Dedifferentiated amniotic fluid mesenchymal stem cell (primary cell): ENCODE results near the gene GNB1L.

Experiments
- DNase-seq: peaks from one replicate; pipeline ENCODE4 v3.0.0-alpha.2; 2016; ENCODE audit errors: extremely low spot score

Gene GNB1L

DNA sequence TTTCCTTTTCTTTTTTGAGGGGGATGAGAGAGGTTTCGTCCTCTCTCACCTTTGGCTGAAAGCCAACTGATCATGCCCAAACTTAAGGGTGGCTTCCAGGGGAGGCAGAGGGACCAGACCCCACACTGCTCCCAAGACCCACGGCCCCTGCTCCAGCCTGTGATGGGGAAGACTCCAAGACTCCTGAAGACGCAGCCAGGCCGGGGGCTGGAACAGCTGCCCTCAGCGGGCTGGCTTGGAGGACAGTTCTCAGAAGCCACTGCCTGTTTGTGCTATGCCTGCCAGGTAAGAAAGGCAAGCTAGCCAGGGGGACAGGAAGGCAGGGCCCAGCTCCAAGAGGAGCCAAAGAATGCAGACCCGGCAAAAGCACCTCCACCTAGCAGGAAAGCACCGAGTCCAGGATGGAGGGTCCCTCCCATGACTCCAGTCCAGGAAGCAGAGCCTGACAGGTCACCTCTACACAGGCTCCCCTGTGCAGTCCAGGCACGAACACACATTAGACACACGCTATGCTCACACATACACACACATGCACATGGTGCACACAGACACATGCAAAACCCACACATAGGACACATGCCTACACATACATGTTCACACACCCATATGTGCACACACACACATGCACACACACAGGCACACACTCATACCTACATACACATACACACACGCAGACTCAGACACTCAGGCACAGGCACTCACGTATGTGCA is 31.3 kb downstream of the GNB1L start:
- DNase-seq = no peak

DNA sequence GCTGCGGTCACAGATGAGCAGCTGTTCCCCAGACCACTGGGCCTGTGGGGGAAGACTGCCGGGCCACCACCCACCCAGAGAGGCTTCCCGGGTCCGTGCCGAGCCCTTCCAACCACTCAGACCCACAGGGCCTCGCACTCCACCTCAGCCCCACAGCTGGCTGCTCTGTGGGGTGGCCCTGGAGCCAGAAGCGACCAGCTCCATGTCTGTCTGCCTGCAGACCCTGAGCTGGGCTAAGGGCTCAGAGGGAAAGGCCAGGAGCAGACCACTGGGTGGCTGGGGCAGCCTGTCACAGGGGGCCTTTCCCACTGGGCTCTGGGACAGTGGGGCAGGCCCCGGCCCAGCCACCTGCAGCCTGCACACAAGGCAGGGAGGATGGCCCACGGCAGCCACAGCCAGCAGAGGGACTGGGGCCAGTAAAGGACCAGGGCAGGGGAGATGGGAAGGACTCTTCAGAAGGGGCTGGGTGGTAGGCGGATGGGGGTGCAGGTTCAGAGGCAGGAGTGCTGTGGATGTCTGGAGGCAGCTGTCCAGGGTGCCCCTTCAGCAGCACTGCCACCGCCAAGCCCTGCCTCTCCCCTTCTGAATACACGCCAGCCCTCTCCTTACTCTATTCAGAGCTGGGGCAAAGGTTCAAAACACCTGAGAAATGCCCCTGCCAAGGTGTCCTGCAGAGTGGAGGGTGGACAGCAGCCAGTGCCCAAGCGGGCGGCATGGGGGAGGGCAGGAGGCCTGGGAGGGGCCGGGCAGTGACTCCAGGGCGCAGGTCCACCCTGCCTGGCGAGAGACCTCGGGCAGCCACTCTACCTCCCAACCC is 32.2 kb downstream of the GNB1L start:
- no peak for DNase-seq

DNA sequence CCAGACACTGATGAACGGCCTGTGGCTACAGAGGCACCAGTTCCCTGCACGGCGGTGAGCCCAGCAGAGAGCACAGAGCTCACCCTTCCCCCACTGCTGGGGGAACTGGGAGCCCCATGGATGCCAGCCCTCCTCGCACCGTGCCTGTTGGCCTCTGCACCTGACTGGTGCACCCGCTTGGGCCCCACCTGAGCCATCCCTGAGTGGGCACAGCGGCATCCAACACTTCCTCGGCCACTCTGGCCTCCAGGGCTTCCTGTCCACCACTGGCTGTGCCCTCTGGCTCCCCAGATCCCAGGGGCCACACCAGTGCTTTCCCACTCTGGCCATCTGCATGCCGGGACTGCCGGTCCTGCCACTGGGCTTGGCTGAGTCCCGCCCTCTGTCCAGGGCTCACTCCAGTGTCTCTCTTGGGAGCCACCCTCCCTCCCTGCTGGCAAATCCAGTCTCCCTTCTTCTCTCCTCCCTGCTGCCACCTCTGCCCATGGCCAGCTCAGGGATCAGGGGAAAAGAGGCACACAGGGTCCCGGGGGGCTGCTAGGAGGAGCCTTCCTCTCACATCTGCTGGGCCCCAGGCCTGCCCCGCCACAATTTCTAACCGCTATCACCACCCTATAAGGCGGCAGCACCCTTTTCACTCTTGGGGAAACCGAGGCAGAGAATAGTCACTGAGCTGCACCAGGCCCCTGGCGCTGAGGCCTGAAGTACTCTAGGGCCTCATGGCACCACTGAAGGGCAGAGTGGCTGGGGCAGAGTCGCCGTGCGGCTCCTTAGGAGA is 33.0 kb downstream of the GNB1L start:
- DNase-seq = no peak

DNA sequence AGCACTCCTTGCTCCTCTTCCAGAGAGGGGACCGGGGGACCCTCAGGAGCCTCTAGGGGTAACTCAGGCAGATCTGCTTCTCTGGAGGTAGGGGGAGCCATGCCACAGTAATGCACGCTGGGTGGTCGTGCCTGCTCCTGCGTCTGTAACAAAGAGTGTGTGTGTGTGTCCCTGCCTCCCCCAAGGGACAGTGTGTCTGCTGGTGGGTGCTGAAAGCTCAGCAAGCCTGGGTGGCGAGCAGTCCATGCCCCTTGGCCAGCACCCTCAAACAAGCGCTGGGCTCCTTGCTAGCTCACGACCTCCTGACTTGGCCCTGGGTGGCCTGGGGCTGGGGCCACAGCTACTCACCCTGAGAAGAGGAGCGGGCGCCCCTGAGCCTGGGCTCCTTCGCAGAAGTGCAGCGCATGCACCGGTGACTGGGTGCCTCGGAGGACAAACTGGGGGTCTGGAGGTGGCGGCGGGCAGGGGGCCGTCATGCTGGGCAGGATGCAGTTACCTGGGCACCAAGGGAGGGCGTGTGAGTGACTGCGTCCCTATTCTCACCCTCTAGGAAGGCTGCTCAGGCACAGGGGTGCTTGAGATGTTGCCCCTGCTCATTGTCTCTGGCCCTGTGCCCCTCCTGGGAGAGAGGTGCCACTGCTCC is 33.7 kb downstream of the GNB1L start:
- no peak for DNase-seq

DNA sequence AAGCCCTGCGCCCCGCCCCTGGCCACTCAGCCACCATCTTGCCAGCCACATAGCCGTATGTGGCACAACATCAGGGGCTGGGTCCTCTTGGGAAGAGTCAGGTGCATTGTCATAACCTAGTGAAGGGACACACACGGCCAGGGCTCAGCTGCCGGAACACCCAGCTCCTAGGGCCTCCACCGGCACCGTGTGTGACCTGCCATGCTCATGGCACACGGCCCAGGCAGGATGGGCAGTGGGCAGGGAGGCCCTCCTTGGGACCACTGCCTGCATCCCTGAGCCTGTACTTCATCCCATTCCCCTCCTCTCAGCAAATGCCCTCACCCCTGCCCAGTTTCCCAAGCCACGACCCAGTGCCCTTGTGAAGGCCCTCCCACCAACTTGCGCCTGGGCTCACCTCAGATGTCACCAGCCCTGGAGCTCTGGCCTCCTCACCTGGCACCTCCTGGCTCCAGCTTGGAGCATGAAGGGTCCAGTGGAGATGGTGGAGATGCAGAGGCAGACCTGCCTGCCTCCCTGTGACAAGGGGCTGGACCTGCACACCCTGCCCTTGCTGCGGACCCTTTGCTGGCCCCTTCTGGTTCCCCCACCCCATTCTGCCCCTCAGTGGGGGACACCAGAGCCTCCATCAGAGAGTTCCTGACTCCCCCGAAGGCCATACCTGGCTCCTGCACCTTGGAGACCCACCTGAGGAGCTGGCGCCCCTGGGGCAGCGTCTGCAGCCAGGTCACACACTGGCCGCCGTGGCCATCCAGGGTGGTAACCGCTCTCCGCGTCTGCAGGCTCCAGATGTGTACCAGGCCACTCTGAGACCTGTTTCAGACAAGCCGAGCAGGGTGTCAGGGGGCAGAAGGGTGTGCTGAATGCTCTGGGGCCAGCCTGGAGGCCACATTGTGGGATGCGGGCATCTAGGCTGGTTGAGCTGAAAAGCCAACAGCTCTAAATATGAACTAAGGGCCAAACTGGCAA is 34.5 kb downstream of the GNB1L start:
- no peak for DNase-seq

DNA sequence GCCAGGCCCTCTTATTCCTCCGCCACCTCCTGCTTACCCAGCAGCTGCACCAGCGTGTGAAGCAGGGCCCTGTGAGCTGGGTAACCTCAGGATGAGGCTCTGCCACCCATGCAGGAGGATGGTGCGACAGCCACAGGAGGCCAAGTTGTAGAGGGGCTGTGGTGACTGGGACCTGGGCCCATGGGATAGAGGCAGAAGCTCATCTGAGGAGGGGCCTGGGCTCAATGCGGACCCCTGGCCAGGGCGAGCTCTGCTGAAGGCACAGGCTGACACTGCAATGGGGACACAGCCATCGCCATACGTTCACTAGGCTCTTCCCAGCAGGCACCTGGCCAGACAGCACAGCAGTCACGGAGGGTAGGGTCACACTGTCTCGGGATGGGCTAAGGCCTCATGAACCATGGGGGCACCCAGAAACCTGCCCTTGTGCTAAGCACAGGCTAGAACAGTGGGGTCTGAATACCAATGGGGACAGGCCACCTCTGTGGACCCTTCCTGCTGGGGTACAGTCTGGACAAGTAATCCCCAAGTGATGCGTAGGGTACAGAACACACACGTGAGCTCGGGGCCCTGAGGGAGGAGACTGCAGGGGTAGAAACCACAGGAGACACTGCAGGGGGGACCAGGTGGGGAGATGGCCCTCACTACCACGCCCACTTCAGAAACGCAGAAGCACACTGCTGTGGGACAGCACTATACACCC is 35.3 kb downstream of the GNB1L start:
- DNase-seq = no peak

DNA sequence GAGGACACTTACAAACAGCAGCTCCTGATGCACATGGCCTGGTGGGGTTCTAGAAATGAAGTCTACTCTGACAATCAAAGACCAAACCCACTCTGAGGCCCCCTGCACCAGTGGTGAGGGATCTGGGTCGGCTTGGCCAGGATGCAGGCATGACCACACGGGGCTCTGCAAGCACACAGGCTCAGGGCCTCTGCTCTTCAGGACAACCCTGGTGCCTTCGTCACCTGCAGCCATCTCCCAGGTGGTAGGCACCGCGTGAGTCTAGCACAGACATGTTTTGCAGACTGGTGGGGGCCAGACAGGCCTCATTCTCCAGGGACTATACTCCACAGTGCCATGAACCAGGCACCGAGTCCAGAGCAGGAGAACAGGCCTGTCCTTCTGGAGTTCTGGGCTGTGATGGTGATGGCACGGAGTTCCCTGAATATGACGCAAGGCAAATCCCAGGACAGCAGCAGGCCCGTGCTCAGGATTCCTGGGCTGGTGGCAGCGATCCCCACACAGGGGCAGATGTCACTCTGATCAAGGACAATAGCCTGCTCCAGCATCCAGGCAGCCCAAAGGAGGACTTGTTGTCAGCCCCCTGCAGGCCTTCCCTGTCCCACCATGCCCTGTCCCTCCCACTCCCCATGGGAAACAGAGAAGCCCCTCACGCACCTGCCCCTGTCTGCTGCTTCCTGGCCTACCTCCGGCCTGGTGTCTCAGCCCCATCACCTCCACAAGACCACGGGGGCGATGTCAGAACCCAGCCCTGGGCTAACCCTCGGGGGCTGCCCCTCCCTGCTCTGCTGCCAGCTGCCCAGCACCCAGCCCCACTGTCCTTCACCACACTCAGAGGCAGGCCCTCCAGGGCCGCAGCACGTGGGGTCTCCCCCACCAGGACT is 36.1 kb downstream of the GNB1L start:
- no peak for DNase-seq

DNA sequence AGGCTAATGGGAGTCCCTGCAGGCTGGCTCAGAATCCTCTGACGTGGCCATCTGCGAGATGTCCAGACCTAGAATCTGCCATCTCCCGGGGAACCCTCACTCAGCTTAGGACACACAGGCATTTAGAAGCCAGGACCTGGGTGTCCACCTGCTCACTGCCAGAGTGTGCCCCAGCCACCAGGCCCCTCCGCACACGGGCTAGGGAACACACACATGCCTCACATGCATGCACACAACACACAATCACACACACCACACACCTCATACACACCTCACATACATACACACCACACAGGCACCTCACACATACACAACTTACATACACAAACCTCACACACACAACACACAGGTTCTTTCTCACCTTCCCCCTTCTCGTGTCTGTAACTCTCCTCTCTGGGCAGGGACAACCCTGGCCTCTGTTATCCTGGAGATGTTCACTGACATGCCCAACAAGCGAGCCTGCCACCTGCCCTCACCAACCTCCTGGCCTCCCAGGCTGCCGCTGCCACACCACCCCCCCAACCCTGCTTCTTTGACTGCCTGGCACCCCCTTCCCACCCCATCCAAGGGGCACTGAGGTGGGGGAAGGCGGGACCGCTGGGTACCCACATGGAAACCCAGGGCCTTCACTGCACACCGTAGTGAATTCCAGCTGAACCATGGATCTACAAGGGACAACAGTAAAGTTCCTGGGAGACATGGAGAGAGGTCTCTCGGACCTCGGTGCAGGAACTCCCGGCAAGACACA is 38.1 kb downstream of the GNB1L start:
- no peak for DNase-seq

DNA sequence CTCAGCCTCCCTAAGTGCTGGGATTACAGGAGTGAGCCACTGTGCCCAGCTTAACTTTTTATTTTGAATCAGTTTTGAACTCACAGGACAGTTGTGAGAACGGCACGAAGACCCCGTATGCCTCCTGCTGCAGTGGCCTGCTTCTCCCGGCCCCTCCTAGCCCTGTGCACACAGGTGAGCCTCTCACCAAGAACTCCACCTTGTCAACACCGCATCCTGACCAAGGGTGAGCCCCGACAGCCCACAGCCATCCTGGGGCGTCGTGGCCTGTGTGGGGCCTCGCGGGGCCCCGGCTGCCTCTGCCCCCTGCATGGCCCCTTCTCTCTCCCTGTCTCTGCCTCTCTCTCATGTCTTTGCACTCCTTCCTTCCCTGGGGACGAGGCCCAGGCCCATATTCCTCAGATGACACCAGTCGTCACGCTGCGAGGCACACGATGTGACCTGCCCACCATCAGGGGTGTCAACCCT is 38.8 kb downstream of the GNB1L start:
- DNase-seq = no peak

DNA sequence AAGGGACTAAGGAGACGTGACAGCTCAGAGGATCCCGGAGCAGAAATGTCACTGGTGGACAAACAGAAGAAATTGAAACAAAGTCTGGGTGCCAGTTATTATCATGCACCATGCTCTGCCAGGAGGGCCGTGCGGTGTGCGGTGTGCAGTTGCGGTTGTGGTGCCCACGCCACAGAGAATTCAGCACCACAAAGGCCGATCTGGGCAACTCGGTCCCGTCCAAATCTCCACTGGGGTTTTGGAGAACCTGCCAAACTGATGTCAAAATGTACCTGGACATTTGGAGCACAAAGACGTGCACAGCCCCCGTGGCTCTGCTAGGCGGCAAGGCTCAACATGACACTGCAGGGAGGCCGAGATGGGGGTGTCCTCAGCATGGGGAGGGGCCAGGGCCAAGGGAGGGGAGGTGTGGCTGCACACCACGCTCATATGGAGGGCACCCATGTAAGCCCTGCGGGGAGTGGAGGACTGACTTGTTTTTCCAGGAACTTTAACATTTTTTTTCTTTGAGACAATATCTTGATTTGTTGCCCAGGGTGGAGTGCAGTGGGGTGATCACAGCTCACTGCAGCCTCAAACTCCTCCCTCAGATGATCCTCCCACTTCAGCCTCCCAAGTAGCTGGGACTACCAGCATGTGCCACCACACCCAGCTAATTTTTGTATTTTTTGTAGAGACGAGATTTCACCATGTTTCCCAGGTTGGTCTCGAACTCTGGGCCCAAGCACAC is 39.4 kb downstream of the GNB1L start:
- DNase-seq = no peak

DNA sequence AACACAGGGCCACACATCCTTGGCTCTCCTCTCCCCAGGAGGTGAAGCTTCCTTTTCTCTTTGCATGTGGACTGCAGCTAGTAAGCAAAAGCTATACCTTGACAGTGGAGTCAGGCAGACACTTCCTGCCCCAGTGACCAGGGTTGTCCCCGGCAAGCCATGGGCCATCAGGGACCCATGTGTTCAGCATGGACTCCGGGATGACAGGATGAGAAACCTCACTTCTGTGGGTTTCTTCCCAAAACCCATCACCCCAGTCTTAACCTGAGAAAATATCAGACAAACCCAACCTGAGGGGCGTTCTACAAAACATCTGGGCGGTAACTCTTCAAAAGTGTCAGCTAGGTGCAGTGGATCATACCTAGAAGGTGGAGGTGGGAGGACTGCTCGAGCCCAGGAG is 40.2 kb downstream of the GNB1L start:
- no peak for DNase-seq

DNA sequence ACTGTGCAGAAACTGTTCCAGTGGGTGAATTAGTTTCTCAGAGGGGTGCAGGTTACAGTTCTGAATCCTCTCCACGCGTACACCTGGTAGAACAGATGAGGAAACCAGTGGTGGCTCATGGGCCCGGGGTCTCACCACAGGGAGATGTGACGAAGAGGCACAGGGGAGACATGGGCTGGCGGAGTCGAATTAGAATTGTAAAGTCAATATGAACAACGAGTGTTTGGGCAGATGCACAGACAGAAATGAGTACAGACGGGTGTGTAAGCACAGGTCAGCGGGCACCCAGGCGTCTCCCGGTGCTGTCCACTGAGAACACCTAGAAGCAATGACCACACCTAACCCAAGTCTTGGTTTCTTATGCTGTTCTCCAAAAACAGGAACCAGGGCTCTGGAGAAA is 41.8 kb downstream of the GNB1L start:
- no peak for DNase-seq

DNA sequence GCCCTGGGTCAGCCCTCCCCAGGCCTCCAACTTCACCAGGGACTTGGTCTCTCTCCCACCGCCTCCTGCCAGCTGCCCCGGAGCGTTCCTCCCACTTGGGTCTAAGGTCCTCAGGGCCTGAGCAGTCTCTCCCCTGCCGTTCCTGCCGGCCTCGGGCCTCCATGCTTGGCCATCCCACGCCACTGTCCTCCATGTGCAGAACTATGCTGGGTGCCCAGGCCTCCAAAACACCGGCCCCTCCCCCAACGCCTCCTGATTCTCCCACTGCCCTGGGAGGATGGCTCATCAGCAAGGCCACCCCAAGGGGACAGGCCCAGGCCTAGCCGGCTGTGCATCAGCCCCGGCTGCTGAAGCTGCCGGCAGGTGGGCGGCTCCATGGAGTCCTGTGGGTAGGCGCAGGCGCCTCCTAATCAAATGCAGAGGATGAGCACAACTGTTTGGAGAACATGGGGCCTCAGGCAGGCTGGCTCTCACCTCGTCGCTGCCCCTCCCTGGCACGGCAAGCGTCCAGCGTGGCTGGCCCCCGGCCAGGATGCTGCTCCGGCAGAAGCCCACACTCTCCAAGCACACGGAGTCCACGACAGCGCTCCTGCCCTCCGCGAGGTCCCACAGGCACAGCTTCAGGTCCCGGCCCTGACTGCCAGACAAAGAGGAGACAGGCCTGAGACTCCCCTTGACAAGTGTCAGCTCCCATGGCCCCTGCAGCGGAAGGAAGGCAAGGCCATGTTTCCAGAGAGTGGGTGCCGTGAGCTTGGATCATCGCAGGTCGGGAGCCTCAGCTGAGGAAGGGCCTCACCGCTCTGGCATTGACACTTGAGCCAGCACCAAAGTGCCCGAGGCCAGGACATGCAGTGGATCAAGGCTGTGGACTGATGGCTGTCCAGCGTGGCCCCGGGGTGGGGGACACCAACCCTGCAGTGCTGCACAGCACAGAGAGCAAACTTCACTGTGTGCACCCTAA is 42.6 kb downstream of the GNB1L start:
- DNase-seq = no peak

DNA sequence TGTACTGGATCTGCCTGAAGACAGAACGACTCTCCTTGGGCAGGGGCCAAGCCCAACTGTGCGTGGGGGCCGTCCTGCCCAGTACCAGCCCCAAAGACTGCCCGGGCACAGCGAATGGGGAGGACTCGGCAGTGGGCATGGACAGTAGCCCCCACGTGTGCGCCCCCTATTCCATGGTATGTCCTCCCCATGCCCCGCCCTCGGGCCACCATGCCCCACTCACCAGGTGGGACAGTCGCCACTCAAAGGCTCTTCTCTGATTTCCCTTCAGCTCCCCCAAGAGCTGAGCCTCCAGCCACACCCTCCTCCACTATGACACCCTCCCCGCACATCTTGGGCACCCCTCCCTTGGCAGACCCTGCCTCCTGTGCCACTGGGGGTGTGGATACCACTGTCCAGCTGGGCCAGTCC is 43.5 kb downstream of the GNB1L start:
- DNase-seq = no peak

DNA sequence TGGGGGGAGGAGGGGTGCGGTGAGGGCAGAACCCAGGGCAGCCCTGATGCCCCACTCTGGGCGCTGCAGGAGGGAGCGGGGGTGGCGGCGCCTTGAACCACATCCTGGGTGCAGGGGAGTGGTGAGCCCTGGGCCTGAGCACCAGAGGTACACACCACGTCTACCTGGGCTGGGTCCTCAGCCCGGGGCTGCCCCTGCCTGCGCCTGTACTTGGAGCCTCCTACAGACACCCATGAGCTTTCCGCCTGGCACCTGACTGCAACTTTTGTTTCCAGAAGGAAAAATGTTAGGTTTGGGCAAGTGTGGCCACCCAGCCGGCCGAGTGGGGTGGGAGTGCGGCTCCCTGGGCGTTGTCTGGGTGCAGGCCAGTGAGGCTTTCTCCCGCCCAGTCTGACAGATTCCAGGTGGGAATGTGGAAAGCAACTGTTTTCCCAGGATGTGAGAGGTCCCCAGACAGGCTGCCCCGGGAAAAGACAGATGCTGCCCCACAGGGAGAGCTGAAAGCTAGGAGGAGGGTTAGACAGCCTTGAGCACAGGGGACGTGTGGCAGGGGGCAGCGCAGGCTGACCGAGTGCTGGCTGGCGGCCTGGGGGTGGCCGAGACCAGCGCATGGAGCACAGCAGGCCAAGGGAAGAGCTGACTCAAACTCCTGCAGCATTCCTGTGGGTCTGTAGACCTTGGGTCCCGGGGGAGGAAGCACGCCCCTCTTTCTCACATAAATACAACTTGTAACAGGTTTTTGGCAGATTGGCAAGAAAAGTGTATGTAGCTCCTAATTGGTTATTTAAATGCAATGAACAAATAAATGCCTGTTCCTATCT is 44.1 kb downstream of the GNB1L start:
- no peak for DNase-seq

DNA sequence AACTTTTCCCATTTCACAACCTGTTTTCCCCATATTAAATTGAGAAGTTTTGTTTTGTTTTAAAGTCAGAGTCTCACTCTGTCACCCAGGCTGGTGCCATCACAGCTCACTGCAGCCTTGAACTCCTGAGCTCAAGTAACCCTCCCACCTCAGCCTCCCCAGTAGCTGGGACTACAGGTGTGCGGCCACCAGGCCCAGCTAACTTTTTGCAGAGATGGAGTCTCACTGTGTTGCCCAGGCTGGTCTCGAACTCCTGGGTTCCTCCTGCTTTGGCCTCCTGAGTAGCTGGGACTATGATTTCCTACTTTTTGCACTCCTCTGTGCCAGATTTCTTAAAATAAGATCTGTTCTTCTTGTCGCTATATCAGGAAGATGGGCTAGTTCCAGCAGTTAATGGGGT is 44.9 kb downstream of the GNB1L start:
- no peak for DNase-seq
